Small intestine (tissue), 7 donors: Measurements from ENCODE around the gene WDCP. TPM values are rescaled to one million over a fixed set of nuclear protein-coding genes. Genes with fewer than 3 reads are reported as not detected.
"Not testable (repeated sequence)": the region's sequence is repeated elsewhere in the genome, so short reads cannot be mapped to it uniquely, and the experiment has no call there.

ENCODE experiments used
- DNase-seq, 2 donors: peaks; one replicate each; pipeline versions ENCODE4 v3.0.0 to v3.0.0-alpha.2; 2013
- FAIRE-seq: peaks from 2 replicates; lab custom pipeline; 2012; peaks lifted over from hg19 to GRCh38; lab: Jason Lieb, UNC
- H3K27ac ChIP-seq, 3 donors: one replicate each; pipeline ENCODE4 v1.5.1; 2013; ENCODE audit warnings: low read length in 2 of 3, mild to moderate bottlenecking in 2 of 3, control low read depth in 1 of 3, inconsistent platforms in 1 of 3, low read depth in 1 of 3, moderate library complexity in 1 of 3
- H3K27me3 ChIP-seq, 3 donors: one replicate each; pipeline ENCODE4 v1.6.1; 2013; ENCODE audit warnings: low read length in 3 of 3, inconsistent platforms in 1 of 3; ENCODE audit not compliant: control insufficient read depth in 3 of 3, insufficient read depth in 3 of 3
- H3K36me3 ChIP-seq, 3 donors: one replicate each; pipeline ENCODE4 v1.6.1; 2013; ENCODE audit warnings: low read length in 3 of 3, inconsistent platforms in 1 of 3, low read depth in 1 of 3, mild to moderate bottlenecking in 1 of 3, moderate library complexity in 1 of 3; ENCODE audit not compliant: control insufficient read depth in 3 of 3, insufficient read depth in 2 of 3
- H3K4me1 ChIP-seq, 3 donors: one replicate each; pipeline ENCODE4 v1.6.1; 2013; ENCODE audit warnings: low read length in 2 of 3, inconsistent platforms in 1 of 3, low read depth in 1 of 3, mild to moderate bottlenecking in 1 of 3, moderate library complexity in 1 of 3; ENCODE audit not compliant: control insufficient read depth in 3 of 3, insufficient read depth in 2 of 3
- H3K4me3 ChIP-seq, 3 donors: one replicate each; pipeline ENCODE4 v1.5.1; 2013; ENCODE audit warnings: low read length in 3 of 3, control low read depth in 1 of 3, inconsistent platforms in 1 of 3, low read depth in 1 of 3, mild to moderate bottlenecking in 1 of 3, moderate library complexity in 1 of 3
- H3K9me3 ChIP-seq, 2 donors: one replicate each; pipeline ENCODE4 v1.6.1; 2013; ENCODE audit warnings: low read depth in 1 of 2, low read length in 1 of 2; ENCODE audit not compliant: control insufficient read depth in 2 of 2, insufficient read depth in 1 of 2
- whole genome bisulfite sequencing, 3 donors: extraction: QIAGEN DNeasy Blood & Tissue Kit; methylation state at CpG; one replicate each; pipeline ENCODE4 v1.1.7; 2013; 5-methylcytosine and 5-hydroxymethylcytosine counted together
- polyA plus RNA-seq, 4 donors: library from polyadenylated mRNA; stranded (reverse) in 3 of 4; unstranded in 1 of 4; fragments of 200-250 nt in 3 of 4; fragments of 120-200 nt in 1 of 4; gene quantifications; one replicate each; pipeline versions ENCODE4 v1.2.1 to v1.2.3, GENCODE V29; 2013
- donor health status: healthy with polysubstance abuse.
- donor health status: control.
- donor health status: control.
- donor health status: Bipolar disorder and iron deficiency.
- donor health status: healthy.

WDCP gene
- polyA plus RNA-seq, 4 donors: 1.4 to 6.1 (median 2.2) TPM

GRCh38 chr2:24016853-24017703 is 30.1 kb downstream of the WDCP start:
- FAIRE-seq (no peak), DNase-seq (no peak)
- Histone ChIP-seq H3K27ac (no peak overlapping the region), H3K9me3 (no peaks in the 10 kb centered on the region), H3K4me1 (no peaks in the 10 kb centered on the region), H3K4me3 (no peak overlapping the region), H3K27me3 (peaks cover 0 to 2% (median 0%) of the 10 kb centered on the region in 3 donors), H3K36me3 (peaks cover 0 to 4% (median 0%) of the 10 kb centered on the region in 3 donors)
- 91 to 95% (median 92%) methylated on average over 31 to 35 of the region's 35 CpGs for WGBS, 3 donors

GRCh38 chr2:24016376-24016761 is 30.8 kb downstream of the WDCP start:
- Histone ChIP-seq H3K4me1 (no peaks in the 10 kb centered on the region), H3K27ac (no peak overlapping the region), H3K9me3 (no peaks in the 10 kb centered on the region), H3K27me3 (peaks cover 0 to 4% (median under 1%) of the 10 kb centered on the region in 3 donors), H3K36me3 (no peaks in the 10 kb centered on the region), H3K4me3 (no peak overlapping the region)
- 77 to 82% (median 79%) methylated on average over 9 of the region's 9 CpGs for WGBS, 3 donors
- DNase-seq (no peak), FAIRE-seq (no peak)

GRCh38 chr2:24015562-24016375 is 31.4 kb downstream of the WDCP start:
- H3K27me3 ChIP-seq: peaks cover 0 to 10% (median 6%) of the 10 kb centered on the region in 3 donors
- H3K4me1 ChIP-seq: no peaks in the 10 kb centered on the region
- DNase-seq: no peak
- no peaks in the 10 kb centered on the region for H3K9me3 ChIP-seq
- H3K27ac ChIP-seq: no peak overlapping the region
- no peak for FAIRE-seq
- 75 to 79% (median 78%) methylated on average over 11 of the region's 11 CpGs for WGBS, 3 donors
- H3K36me3 ChIP-seq: no peaks in the 10 kb centered on the region
- H3K4me3 ChIP-seq: no peak overlapping the region

GRCh38 chr2:24014902-24015301 is 32.3 kb downstream of the WDCP start:
- WGBS, 3 donors: 86 to 91% (median 90%) methylated on average over 6 of the region's 6 CpGs
- DNase-seq, FAIRE-seq, H3K4me1 ChIP-seq, H3K9me3 ChIP-seq, H3K4me3 ChIP-seq, H3K27ac ChIP-seq, H3K36me3 ChIP-seq: not testable (repeated sequence)
- peaks cover 0 to 17% (median 14%) of the 10 kb centered on the region in 3 donors for H3K27me3 ChIP-seq

- FAIRE-seq (no peak), DNase-seq (no peak)
- peaks cover 0 to 29% (median 20%) of the 10 kb centered on the region in 3 donors for H3K27me3 ChIP-seq
- 77 to 83% (median 79%) methylated on average over 9 of the region's 9 CpGs for WGBS, 3 donors
- H3K9me3 ChIP-seq: no peaks in the 10 kb centered on the region
- H3K27ac ChIP-seq: no peak overlapping the region
- H3K4me1 ChIP-seq: peaks cover 0 to 3% (median 0%) of the 10 kb centered on the region in 3 donors
- H3K36me3 ChIP-seq: no peaks in the 10 kb centered on the region
- no peak overlapping the region for H3K4me3 ChIP-seq
Measured at GRCh38 chr2:24012521-24013188, 34.5 kb downstream of the WDCP start.

- no peak overlapping the region for H3K4me3 ChIP-seq
- no peak overlapping the region for H3K27ac ChIP-seq
- H3K27me3 ChIP-seq: peaks cover 0 to 29% (median 20%) of the 10 kb centered on the region in 3 donors
- 57 to 73% (median 68%) methylated on average over 7 of the region's 7 CpGs for WGBS, 3 donors
- FAIRE-seq (no peak), DNase-seq (no peak)
- no peaks in the 10 kb centered on the region for H3K9me3 ChIP-seq
- no peaks in the 10 kb centered on the region for H3K36me3 ChIP-seq
- H3K4me1 ChIP-seq: peaks cover 0 to 3% (median 0%) of the 10 kb centered on the region in 3 donors
Measured at GRCh38 chr2:24011250-24012104, 35.7 kb downstream of the WDCP start.

GRCh38 chr2:24010477-24011249 is 36.5 kb downstream of the WDCP start:
- H3K27me3 ChIP-seq: peaks cover 0 to 29% (median 20%) of the 10 kb centered on the region in 3 donors
- H3K36me3 ChIP-seq: no peaks in the 10 kb centered on the region
- H3K9me3 ChIP-seq: no peaks in the 10 kb centered on the region
- H3K4me3 ChIP-seq: peak overlapping the region in 1 of 3 donors; percentile 59
- no peak overlapping the region for H3K27ac ChIP-seq
- FAIRE-seq: no peak
- peak in 1 of 2 donors; percentile 22 for DNase-seq
- peaks cover 0 to 3% (median 0%) of the 10 kb centered on the region in 3 donors for H3K4me1 ChIP-seq
- 45 to 54% (median 53%) methylated on average over 35 to 37 of the region's 37 CpGs for WGBS, 3 donors
